Measurements from ENCODE around the gene DYNLT1.
"Not testable (repeated sequence)": the region's sequence is repeated elsewhere in the genome, so short reads cannot be mapped to it uniquely, and the experiment has no call there.

The DYNLT1 gene

GRCh38 chr6:158638324-158638854, 6.2 kb downstream of the DYNLT1 start:
- DNase-seq = peak; percentile 42

- peak; percentile 16 for DNase-seq
Measured at GRCh38 chr6:158636778-158637177, 7.8 kb downstream of the DYNLT1 start.

GRCh38 chr6:158635427-158636073, 9.0 kb downstream of the DYNLT1 start:
- peak; percentile 14 for DNase-seq

GRCh38 chr6:158634695-158635426, 9.7 kb downstream of the DYNLT1 start:
- peak; percentile 11 for DNase-seq

GRCh38 chr6:158633127-158633526, 11.4 kb downstream of the DYNLT1 start:
- peak; percentile 19 for DNase-seq

GRCh38 chr6:158632538-158633119, 11.9 kb downstream of the DYNLT1 start:
- not testable (repeated sequence) for DNase-seq

GRCh38 chr6:158631678-158632537, 12.6 kb downstream of the DYNLT1 start:
- DNase-seq = peak; percentile 58

- no peak for DNase-seq
Measured at GRCh38 chr6:158630938-158631616, 13.5 kb downstream of the DYNLT1 start.

- no peak for DNase-seq
Measured at GRCh38 chr6:158629367-158630221, 14.9 kb downstream of the DYNLT1 start.

GRCh38 chr6:158628542-158628941, 16.0 kb downstream of the DYNLT1 start:
- DNase-seq = no peak

GRCh38 chr6:158627940-158628211, 16.7 kb downstream of the DYNLT1 start:
- no peak for DNase-seq

- DNase-seq = no peak
Measured at GRCh38 chr6:158627168-158627939, 17.2 kb downstream of the DYNLT1 start.

- peak; percentile 37 for DNase-seq
Measured at GRCh38 chr6:158626360-158627167, 18.0 kb downstream of the DYNLT1 start.

GRCh38 chr6:158625881-158626305, 18.6 kb downstream of the DYNLT1 start:
- peak; percentile 46 for DNase-seq

- DNase-seq = peak; percentile 45
Measured at GRCh38 chr6:158624684-158625682, 19.6 kb downstream of the DYNLT1 start.

GRCh38 chr6:158622545-158623190, 21.9 kb downstream of the DYNLT1 start:
- peak; percentile 33 for DNase-seq

GRCh38 chr6:158621694-158622544, 22.6 kb downstream of the DYNLT1 start:
- DNase-seq = peak; percentile 46

Measured in islet precursor cell (in vitro differentiated cells).